K562 (cell line): Measurements from ENCODE around the gene RPLP2. TPM values are rescaled to one million over a fixed set of nuclear protein-coding genes. Genes with fewer than 3 reads are reported as not detected.

ENCODE experiments used
- CBX8 ChIP-seq: fragments of 200-600 bp; sonication (generic); IDR thresholded peaks from 2 replicates; pipeline ENCODE4 v1.6.1; 2012; ENCODE audit warnings: borderline replicate concordance, mixed run types, low read depth, mild to moderate bottlenecking, moderate library complexity, mixed read lengths, low read length, control low read depth, inconsistent platforms; ENCODE audit not compliant: poor library complexity, severe bottlenecking; ENCODE audit errors: extremely low read depth
- CREM ChIP-seq: IDR thresholded peaks from 2 replicates; pipeline ENCODE4 v1.6.1; 2014; ENCODE audit warnings: antibody characterized with exemption, low read depth
- DMBX1 ChIP-seq: fragments of 250-450 bp; sonication (Bioruptor Pico); IDR thresholded peaks from 2 replicates; pipeline ENCODE4 v1.8.0; 2022; ENCODE audit warnings: inconsistent platforms, mild to moderate bottlenecking, moderate library complexity, borderline replicate concordance
- ELF4 ChIP-seq: fragments of 450-650 bp; formaldehyde crosslinking; IDR thresholded peaks from 2 replicates; pipeline ENCODE4 v1.4.0; 2022; ENCODE audit warnings: missing genetic modification characterization
- FOS ChIP-seq: IDR thresholded peaks from 3 replicates; pipeline ENCODE4 v1.6.1; 2011; ENCODE audit not compliant: insufficient read length; ENCODE audit errors: extremely low read depth
- L3MBTL2 ChIP-seq: fragments of 450-650 bp; IDR thresholded peaks from 2 replicates; pipeline ENCODE4 v1.6.1; 2016; ENCODE audit warnings: mild to moderate bottlenecking, moderate library complexity
- MAFF ChIP-seq: IDR thresholded peaks from 2 replicates; pipeline ENCODE4 v1.6.1; 2012; ENCODE audit warnings: low read length, improper control_type of control experiment
- MAZ ChIP-seq, 2 experiments: fragments of 450-650 bp in 1 of 2; sonication (generic) in 1 of 2; formaldehyde crosslinking; IDR thresholded peaks in 1 of 2; conservative IDR thresholded peaks in 1 of 2; 2 replicates each; pipeline versions ENCODE4 v1.4.0 to v1.5.0; 2020; ENCODE audit warnings: mild to moderate bottlenecking in 1 of 2, missing genetic modification reagents in 1 of 2
- POLR2G ChIP-seq: fragments of 200-400 bp; formaldehyde crosslinking; IDR thresholded peaks from 2 replicates; pipeline ENCODE4 v1.6.1; 2017; ENCODE audit warnings: low read depth, mild to moderate bottlenecking, antibody characterized with exemption, low read length, moderate library complexity
- SAFB ChIP-seq: fragments of 200-400 bp; formaldehyde crosslinking; IDR thresholded peaks from 2 replicates; pipeline ENCODE4 v1.6.1; 2017; ENCODE audit warnings: low read depth, low read length, borderline replicate concordance
- SREBF2 ChIP-seq: sonication (generic); formaldehyde crosslinking; IDR thresholded peaks from 2 replicates; pipeline ENCODE4 v1.4.0; 2020; ENCODE audit warnings: mild to moderate bottlenecking, missing genetic modification reagents
- THRAP3 ChIP-seq: fragments of 450-650 bp; IDR thresholded peaks from 2 replicates; pipeline ENCODE4 v1.6.1; 2016; ENCODE audit warnings: mild to moderate bottlenecking, inconsistent platforms, borderline replicate concordance
- ZNF324 ChIP-seq: fragments of 250-450 bp; sonication (Bioruptor Pico); IDR thresholded peaks from 2 replicates; pipeline ENCODE4 v1.4.0; 2020; ENCODE audit warnings: mild to moderate bottlenecking
- ZNF57 ChIP-seq: fragments of 450-650 bp; formaldehyde crosslinking; IDR thresholded peaks from 2 replicates; pipeline ENCODE4 v1.4.0; 2020; ENCODE audit warnings: mild to moderate bottlenecking, moderate library complexity
- polyA plus RNA-seq, 8 experiments: library from polyadenylated mRNA; depleted of rRNA in 4 of 8; stranded (reverse) in 5 of 8; unstranded in 3 of 8; fragments of >200 nt; fragmentation: Nextera tagmentation in 2 of 8; fragmentation: Illumina TruSeq in 1 of 8; extraction: Ambion mirVana in 2 of 8; extraction: Trizol in 1 of 8; gene quantifications; 2 replicates each; pipeline versions ENCODE4 v1.2.1 to v1.2.3, GENCODE V29; 2011 to 2014; ENCODE audit warnings: inconsistent platforms in 1 of 8, missing spikeins in 1 of 8
- total RNA-seq, 7 experiments: library from RNA; depleted of rRNA in 6 of 7; stranded (reverse); fragments of >200 nt in 6 of 7; fragmentation: Illumina TruSeq in 2 of 7; extraction: Trizol in 2 of 7; gene quantifications; 2 replicates each; pipeline versions ENCODE4 v1.2.1 to v1.2.3, GENCODE V29; 2011 to 2021; ENCODE audit warnings: low replicate concordance in 1 of 7
- TF ChIP-seq, protein P1 (sequence below): fragments of 250-450 bp; sonication (Bioruptor Pico); IDR thresholded peaks from 2 replicates; pipeline ENCODE4 v1.5.0; 2021; ENCODE audit warnings: mild to moderate bottlenecking, moderate library complexity
- TF ChIP-seq, protein P2 (sequence below): fragments of 450-650 bp; IDR thresholded peaks from 2 replicates; pipeline ENCODE4 v1.6.1; 2014; ENCODE audit warnings: low read depth, mild to moderate bottlenecking, moderate library complexity, borderline replicate concordance
- TF ChIP-seq, protein P3 (sequence below), 3 experiments: fragments of 200-800 bp in 1 of 3; fragments of 250-450 bp in 1 of 3; fragments of 450-650 bp in 1 of 3; sonication (Bioruptor Pico) in 1 of 3; sonication (Bioruptor generic) in 1 of 3; formaldehyde crosslinking in 1 of 3; IDR thresholded peaks; 2 replicates each; pipeline versions ENCODE4 v1.6.1 to v1.8.0; 2016 to 2022; ENCODE audit warnings: mild to moderate bottlenecking in 2 of 3, missing genetic modification characterization in 2 of 3, missing compliant biosample characterization in 1 of 3, moderate library complexity in 1 of 3
- TF ChIP-seq, protein P4 (sequence below): fragments of 250-450 bp; sonication (Bioruptor Pico); IDR thresholded peaks from 2 replicates; pipeline ENCODE4 v1.6.1; 2021; ENCODE audit warnings: mild to moderate bottlenecking

The RPLP2 gene
- total and polyA plus RNA-seq, 9 of the 15 experiments (the other 6 are each of a cell fraction or from before 2014, with no cell fraction given) = 528 to 3,807 (median 1,633) TPM

DNA sequence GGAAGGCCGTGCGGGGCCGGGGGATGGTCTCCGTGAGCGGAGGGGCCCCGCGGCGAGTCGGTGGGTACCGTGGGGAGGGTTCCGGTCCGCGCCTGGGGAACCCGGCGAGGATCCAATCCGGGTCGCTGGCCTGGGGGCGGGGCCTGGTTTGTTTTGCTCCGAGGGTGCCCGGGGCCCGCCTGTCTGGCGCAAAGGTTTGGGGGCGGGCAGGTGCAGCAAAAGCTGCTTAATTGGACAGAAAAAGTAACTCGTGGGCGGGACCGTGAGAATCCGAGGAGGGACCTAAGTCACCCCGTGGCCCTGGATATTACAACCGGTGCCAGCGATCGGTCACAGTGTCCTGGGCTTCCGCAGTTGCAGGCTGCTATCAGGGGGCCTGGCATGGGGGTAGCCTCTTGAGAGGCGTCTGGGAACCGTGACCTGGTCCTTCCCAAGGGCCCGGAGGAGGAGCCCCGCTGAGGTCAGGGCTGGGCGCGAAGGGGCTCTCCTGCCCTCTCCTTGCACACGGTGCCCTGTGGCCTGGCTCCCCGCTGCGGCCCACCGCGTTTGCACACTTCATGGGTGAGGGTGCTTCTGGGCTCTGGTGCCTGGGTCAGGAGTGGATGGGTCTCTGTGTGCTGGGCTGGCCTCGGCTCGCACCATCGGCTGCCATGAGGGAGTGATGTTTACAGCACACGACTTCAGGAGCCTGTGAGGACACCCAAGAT lies 10.3 kb downstream of the RPLP2 start (continued):
- TF ChIP-seq, protein P1, sequence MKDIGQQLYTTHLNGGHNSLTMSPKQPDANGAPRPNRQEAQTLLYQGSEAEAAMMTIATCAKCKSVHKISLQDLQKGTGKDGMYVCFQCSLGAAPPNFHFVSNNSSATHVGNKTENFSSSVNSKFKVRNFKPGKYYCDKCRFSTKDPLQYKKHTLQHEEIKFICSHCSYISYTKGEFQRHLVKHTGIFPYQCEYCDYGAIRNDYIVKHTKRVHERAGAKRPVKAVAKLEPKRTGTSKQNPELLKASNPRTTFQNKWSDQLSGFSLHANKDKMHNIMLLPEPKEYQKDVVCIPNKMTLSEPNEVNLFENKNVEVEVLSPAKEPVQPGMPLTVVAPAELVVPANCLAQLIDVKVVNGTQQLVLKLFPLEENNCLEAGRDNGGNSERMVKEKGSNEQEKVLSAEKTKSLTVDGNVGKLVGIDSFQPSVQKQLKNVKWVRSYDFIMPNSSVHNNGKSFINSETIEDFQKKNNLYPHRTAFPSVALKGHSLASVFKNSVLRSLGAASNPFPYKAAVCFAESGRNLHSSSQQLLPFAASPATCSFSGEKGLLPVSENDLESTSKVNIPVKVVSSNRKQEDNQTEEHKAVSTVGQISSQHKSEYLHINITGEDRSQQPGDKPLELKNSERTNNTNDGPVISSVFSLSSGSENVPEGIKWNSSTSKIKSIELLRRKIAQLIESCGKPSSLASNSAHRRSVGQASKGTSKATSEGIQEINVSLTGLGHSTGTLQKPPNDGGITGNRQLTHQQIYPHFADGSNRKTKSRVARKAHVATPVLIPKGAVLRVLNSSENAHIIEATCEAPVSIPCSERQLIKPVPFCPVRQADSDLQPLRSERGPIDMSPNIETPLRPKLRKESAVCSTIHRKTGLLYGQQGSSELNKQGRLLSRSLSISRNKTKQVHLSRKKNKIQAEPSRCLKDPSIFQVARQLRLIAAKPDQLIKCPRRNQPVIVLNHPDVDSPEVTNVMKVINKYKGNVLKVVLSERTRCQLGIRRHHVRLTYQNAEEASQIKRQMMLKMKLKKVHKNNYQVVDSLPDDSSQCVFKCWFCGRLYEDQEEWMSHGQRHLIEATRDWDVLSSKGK (CRISPR knock-in tag) = no peak
- TF ChIP-seq MAZ (CRISPR knock-in tag; conservative IDR thresholded peaks at IDR 0.05 in 1 of 2, IDR thresholded peaks at IDR 0.05 in 1 of 2) (peak in 1 of 2 experiments; percentile 25; a peak in 1 of 4 replicates), ZNF324 (CRISPR knock-in tag) (no peak), ZNF57 (no peak), FOS (no peak), THRAP3 (no peak), POLR2G (peak; percentile 24), L3MBTL2 (no peak), SREBF2 (CRISPR knock-in tag) (no peak), MAFF (no peak), CBX8 (no peak), SAFB (peak; percentile 3; the same call in 1 of the 2 replicates), DMBX1 (CRISPR knock-in tag) (no peak), ELF4 (no peak), CREM (no peak)
- TF ChIP-seq, protein P2, sequence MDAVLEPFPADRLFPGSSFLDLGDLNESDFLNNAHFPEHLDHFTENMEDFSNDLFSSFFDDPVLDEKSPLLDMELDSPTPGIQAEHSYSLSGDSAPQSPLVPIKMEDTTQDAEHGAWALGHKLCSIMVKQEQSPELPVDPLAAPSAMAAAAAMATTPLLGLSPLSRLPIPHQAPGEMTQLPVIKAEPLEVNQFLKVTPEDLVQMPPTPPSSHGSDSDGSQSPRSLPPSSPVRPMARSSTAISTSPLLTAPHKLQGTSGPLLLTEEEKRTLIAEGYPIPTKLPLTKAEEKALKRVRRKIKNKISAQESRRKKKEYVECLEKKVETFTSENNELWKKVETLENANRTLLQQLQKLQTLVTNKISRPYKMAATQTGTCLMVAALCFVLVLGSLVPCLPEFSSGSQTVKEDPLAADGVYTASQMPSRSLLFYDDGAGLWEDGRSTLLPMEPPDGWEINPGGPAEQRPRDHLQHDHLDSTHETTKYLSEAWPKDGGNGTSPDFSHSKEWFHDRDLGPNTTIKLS = no peak
- TF ChIP-seq, protein P3, sequence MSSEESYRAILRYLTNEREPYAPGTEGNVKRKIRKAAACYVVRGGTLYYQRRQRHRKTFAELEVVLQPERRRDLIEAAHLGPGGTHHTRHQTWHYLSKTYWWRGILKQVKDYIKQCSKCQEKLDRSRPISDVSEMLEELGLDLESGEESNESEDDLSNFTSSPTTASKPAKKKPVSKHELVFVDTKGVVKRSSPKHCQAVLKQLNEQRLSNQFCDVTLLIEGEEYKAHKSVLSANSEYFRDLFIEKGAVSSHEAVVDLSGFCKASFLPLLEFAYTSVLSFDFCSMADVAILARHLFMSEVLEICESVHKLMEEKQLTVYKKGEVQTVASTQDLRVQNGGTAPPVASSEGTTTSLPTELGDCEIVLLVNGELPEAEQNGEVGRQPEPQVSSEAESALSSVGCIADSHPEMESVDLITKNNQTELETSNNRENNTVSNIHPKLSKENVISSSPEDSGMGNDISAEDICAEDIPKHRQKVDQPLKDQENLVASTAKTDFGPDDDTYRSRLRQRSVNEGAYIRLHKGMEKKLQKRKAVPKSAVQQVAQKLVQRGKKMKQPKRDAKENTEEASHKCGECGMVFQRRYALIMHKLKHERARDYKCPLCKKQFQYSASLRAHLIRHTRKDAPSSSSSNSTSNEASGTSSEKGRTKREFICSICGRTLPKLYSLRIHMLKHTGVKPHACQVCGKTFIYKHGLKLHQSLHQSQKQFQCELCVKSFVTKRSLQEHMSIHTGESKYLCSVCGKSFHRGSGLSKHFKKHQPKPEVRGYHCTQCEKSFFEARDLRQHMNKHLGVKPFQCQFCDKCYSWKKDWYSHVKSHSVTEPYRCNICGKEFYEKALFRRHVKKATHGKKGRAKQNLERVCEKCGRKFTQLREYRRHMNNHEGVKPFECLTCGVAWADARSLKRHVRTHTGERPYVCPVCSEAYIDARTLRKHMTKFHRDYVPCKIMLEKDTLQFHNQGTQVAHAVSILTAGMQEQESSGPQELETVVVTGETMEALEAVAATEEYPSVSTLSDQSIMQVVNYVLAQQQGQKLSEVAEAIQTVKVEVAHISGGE (CRISPR knock-in tag; IDR thresholded peaks at IDR 0.05) = peak in 1 of 3 experiments; percentile 44; a peak in 2 of 6 replicates
- TF ChIP-seq, protein P4, sequence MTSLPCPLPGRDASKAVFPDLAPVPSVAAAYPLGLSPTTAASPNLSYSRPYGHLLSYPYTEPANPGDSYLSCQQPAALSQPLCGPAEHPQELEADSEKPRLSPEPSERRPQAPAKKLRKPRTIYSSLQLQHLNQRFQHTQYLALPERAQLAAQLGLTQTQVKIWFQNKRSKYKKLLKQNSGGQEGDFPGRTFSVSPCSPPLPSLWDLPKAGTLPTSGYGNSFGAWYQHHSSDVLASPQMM = no peak
